ENCODE results near the gene SPANXD. TPM values are rescaled to one million over a fixed set of nuclear protein-coding genes. Genes with fewer than 3 reads are reported as not detected.

The SPANXD gene
- total RNA-seq, 1 donor from 2014 or later = not detected

- H3K9me3 Mint-ChIP-seq = peaks cover 2% of the 10 kb centered on the region
- intact Hi-C loops (cut with micrococcal nuclease) = no loop called here
- no peak for DNase-seq
- ATAC-seq (ENCODE audit: low read depth) = no peak
- no peak overlapping the region for H3K4me3 Mint-ChIP-seq
- H3K36me3 Mint-ChIP-seq (ENCODE audit: low read depth) = no peaks in the 10 kb centered on the region
- H3K27me3 Mint-ChIP-seq = no peaks in the 10 kb centered on the region
- H3K4me1 Mint-ChIP-seq = no peaks in the 10 kb centered on the region
- H3K27ac Mint-ChIP-seq = no peak overlapping the region
- POLR2A ChIA-PET = no interaction called here
- no peak for TF ChIP-seq CTCF (IDR thresholded peaks at IDR 0.05)
- CTCF ChIA-PET = no interaction called here
Measured at GRCh38 chrX:141714680-141715079, 16.1 kb upstream of the SPANXD start.

GRCh38 chrX:141701072-141701471, 2.5 kb upstream of the SPANXD start:
- Mint-ChIP-seq H3K27ac (no peak overlapping the region), H3K36me3 (ENCODE audit: low read depth) (no peaks in the 10 kb centered on the region), H3K4me1 (no peaks in the 10 kb centered on the region), H3K9me3 (no peaks in the 10 kb centered on the region), H3K4me3 (no peak overlapping the region), H3K27me3 (no peaks in the 10 kb centered on the region)
- no peak for TF ChIP-seq CTCF (IDR thresholded peaks at IDR 0.05)
- ChIA-PET CTCF (no interaction called here), POLR2A (no interaction called here)
- intact Hi-C loops (cut with micrococcal nuclease) = no loop called here
- DNase-seq (no peak), ATAC-seq (ENCODE audit: low read depth) (no peak)

- ChIA-PET POLR2A (no interaction called here), CTCF (no interaction called here)
- Mint-ChIP-seq H3K9me3 (peaks cover 3% of the 10 kb centered on the region), H3K4me3 (no peak overlapping the region), H3K36me3 (ENCODE audit: low read depth) (no peaks in the 10 kb centered on the region), H3K27me3 (no peaks in the 10 kb centered on the region), H3K27ac (no peak overlapping the region), H3K4me1 (no peaks in the 10 kb centered on the region)
- no peak for ATAC-seq (ENCODE audit: low read depth)
- intact Hi-C loops (cut with micrococcal nuclease) = no loop called here
- no peak for TF ChIP-seq CTCF (IDR thresholded peaks at IDR 0.05)
- no peak for DNase-seq
Measured at GRCh38 chrX:141673946-141674345, 24.6 kb downstream of the SPANXD start.

GRCh38 chrX:141669689-141670088, 28.9 kb downstream of the SPANXD start:
- POLR2A ChIA-PET = no interaction called here
- H3K4me3 Mint-ChIP-seq = no peak overlapping the region
- H3K9me3 Mint-ChIP-seq = peaks cover 3% of the 10 kb centered on the region
- no peaks in the 10 kb centered on the region for H3K4me1 Mint-ChIP-seq
- no peaks in the 10 kb centered on the region for H3K36me3 Mint-ChIP-seq (ENCODE audit: low read depth)
- ATAC-seq (ENCODE audit: low read depth) (no peak), DNase-seq (no peak)
- no peak for TF ChIP-seq CTCF (IDR thresholded peaks at IDR 0.05)
- intact Hi-C loops (cut with micrococcal nuclease) = no loop called here
- CTCF ChIA-PET = no interaction called here
- no peaks in the 10 kb centered on the region for H3K27me3 Mint-ChIP-seq
- H3K27ac Mint-ChIP-seq = no peak overlapping the region

GRCh38 chrX:141668371-141668770, 30.2 kb downstream of the SPANXD start:
- TF ChIP-seq CTCF (IDR thresholded peaks at IDR 0.05) = no peak
- no peak overlapping the region for H3K27ac Mint-ChIP-seq
- DNase-seq (no peak), ATAC-seq (ENCODE audit: low read depth) (no peak)
- H3K36me3 Mint-ChIP-seq (ENCODE audit: low read depth) = no peaks in the 10 kb centered on the region
- H3K9me3 Mint-ChIP-seq = peaks cover 3% of the 10 kb centered on the region
- POLR2A ChIA-PET = no interaction called here
- intact Hi-C loops (cut with micrococcal nuclease) = no loop called here
- no peaks in the 10 kb centered on the region for H3K4me1 Mint-ChIP-seq
- CTCF ChIA-PET = no interaction called here
- H3K27me3 Mint-ChIP-seq = no peaks in the 10 kb centered on the region
- H3K4me3 Mint-ChIP-seq = no peak overlapping the region

Data from activated B cell treated with CpG ODN at 0.5 μM for 24 hours (primary cell).